Activated naive CD8-positive, alpha-beta T cell treated with anti-CD3 and anti-CD28 coated beads, Interleukin-2, amount 10 ng/mL, durations not matched to agents 7 days and 5 days (primary cell): ENCODE data around the gene CFAP77. TPM values are rescaled to one million over a fixed set of nuclear protein-coding genes. Genes with fewer than 3 reads are reported as not detected.

Source experiments
- ATAC-seq: fragments of 150-1000 bp; cut with Tn5 transposase; one replicate; pipeline ENCODE4 v1.10.0; 2021; ENCODE audit warnings: low read depth, moderate library complexity
- POLR2A ChIA-PET: fragments of 350-600 bp; sonication (Branson Sonifier 250); formaldehyde crosslinking; loops from one replicate; lab custom pipeline; 2021; ENCODE audit warnings: antibody characterized with exemption; lab: Charles Lee
- DNase-seq: peaks from one replicate; pipeline ENCODE4 v3.0.0; 2021
- H3K27ac Mint-ChIP-seq: one replicate; pipeline ENCODE4 v1.8.0; 2022; ENCODE audit warnings: mild to moderate bottlenecking, mixed read lengths
- H3K27me3 Mint-ChIP-seq: one replicate; pipeline ENCODE4 v1.8.0; 2022; ENCODE audit warnings: mild to moderate bottlenecking, moderate library complexity, mixed read lengths
- H3K36me3 Mint-ChIP-seq: one replicate; pipeline ENCODE4 v1.8.0; 2021; ENCODE audit warnings: mild to moderate bottlenecking, mixed read lengths
- H3K4me1 Mint-ChIP-seq: one replicate; pipeline ENCODE4 v1.8.0; 2021; ENCODE audit warnings: mixed read lengths
- H3K4me3 Mint-ChIP-seq: one replicate; pipeline ENCODE4 v1.8.0; 2022; ENCODE audit warnings: mild to moderate bottlenecking, moderate library complexity, mixed read lengths
- H3K9me3 Mint-ChIP-seq: one replicate; pipeline ENCODE4 v1.8.0; 2021; ENCODE audit warnings: mixed read lengths
- total RNA-seq, 2 experiments: library from RNA; stranded (reverse); gene quantifications; one replicate each; pipeline ENCODE4 v1.2.3, GENCODE V29; 2021

Gene CFAP77
- total RNA-seq, 2 experiments from 2014 or later = not detected

- peaks cover 5% of the 10 kb centered on the region for H3K4me1 Mint-ChIP-seq
- peak overlapping the region; percentile 18 for H3K4me3 Mint-ChIP-seq
- H3K36me3 Mint-ChIP-seq = peaks cover 4% of the 10 kb centered on the region
- H3K9me3 Mint-ChIP-seq = no peaks in the 10 kb centered on the region
- ATAC-seq = no peak
- POLR2A ChIA-PET = interaction anchor here (0.7 kb wide), 1 partner anchor 50 kb away, joined by 3 read pairs; no protein-coding TSS in a partner anchor
- no peak overlapping the region for H3K27ac Mint-ChIP-seq
- no peak for DNase-seq
- H3K27me3 Mint-ChIP-seq = peaks cover 21% of the 10 kb centered on the region
These were observed 115.5 kb downstream of the CFAP77 start for GRCh38 chr9:132525308-132526023.

GRCh38 chr9:132531195-132531594 lies 121.2 kb downstream of the CFAP77 start:
- peaks cover 4% of the 10 kb centered on the region for H3K4me1 Mint-ChIP-seq
- POLR2A ChIA-PET = no interaction called here
- DNase-seq (no peak), ATAC-seq (no peak)
- peaks cover 15% of the 10 kb centered on the region for H3K27me3 Mint-ChIP-seq
- H3K36me3 Mint-ChIP-seq = no peaks in the 10 kb centered on the region
- H3K27ac Mint-ChIP-seq = no peak overlapping the region
- H3K4me3 Mint-ChIP-seq = no peak overlapping the region
- H3K9me3 Mint-ChIP-seq = peaks cover 3% of the 10 kb centered on the region

GRCh38 chr9:132531710-132532570 lies 121.9 kb downstream of the CFAP77 start:
- H3K27ac Mint-ChIP-seq = no peak overlapping the region
- POLR2A ChIA-PET = no interaction called here
- DNase-seq = no peak
- H3K4me3 Mint-ChIP-seq = no peak overlapping the region
- H3K9me3 Mint-ChIP-seq = peaks cover 3% of the 10 kb centered on the region
- H3K36me3 Mint-ChIP-seq = no peaks in the 10 kb centered on the region
- peaks cover 13% of the 10 kb centered on the region for H3K27me3 Mint-ChIP-seq
- no peak for ATAC-seq
- peaks cover 4% of the 10 kb centered on the region for H3K4me1 Mint-ChIP-seq

- POLR2A ChIA-PET = no interaction called here
- Mint-ChIP-seq H3K27ac (no peak overlapping the region), H3K4me1 (peaks cover 4% of the 10 kb centered on the region), H3K4me3 (no peak overlapping the region), H3K9me3 (peaks cover 3% of the 10 kb centered on the region), H3K36me3 (no peaks in the 10 kb centered on the region), H3K27me3 (peaks cover 13% of the 10 kb centered on the region)
- DNase-seq = no peak
- no peak for ATAC-seq
These were observed 124.8 kb downstream of the CFAP77 start for GRCh38 chr9:132534832-132535231.

- Mint-ChIP-seq H3K9me3 (peaks cover 3% of the 10 kb centered on the region), H3K4me3 (no peak overlapping the region), H3K36me3 (no peaks in the 10 kb centered on the region), H3K4me1 (peaks cover 4% of the 10 kb centered on the region), H3K27me3 (peaks cover 7% of the 10 kb centered on the region), H3K27ac (no peak overlapping the region)
- ATAC-seq (peak; percentile 71), DNase-seq (no peak)
- POLR2A ChIA-PET = no interaction called here
These were observed 126.1 kb downstream of the CFAP77 start for GRCh38 chr9:132536124-132536523.

GRCh38 chr9:132537352-132537751 lies 127.3 kb downstream of the CFAP77 start:
- H3K4me3 Mint-ChIP-seq = no peak overlapping the region

GRCh38 chr9:132538071-132538470 lies 128.1 kb downstream of the CFAP77 start:
- H3K4me3 Mint-ChIP-seq = no peak overlapping the region
- DNase-seq = no peak
- no peak for ATAC-seq
- peaks cover 3% of the 10 kb centered on the region for H3K27me3 Mint-ChIP-seq
- peaks cover 4% of the 10 kb centered on the region for H3K4me1 Mint-ChIP-seq
- H3K27ac Mint-ChIP-seq = no peak overlapping the region
- peaks cover 3% of the 10 kb centered on the region for H3K9me3 Mint-ChIP-seq
- H3K36me3 Mint-ChIP-seq = no peaks in the 10 kb centered on the region
- POLR2A ChIA-PET = no interaction called here

More at GRCh38 chr9:132537352-132537751, 127.3 kb downstream of the CFAP77 start:
- peaks cover 3% of the 10 kb centered on the region for H3K9me3 Mint-ChIP-seq
- H3K27me3 Mint-ChIP-seq = peaks cover 3% of the 10 kb centered on the region
- no peak for DNase-seq
- ATAC-seq = no peak
- no peaks in the 10 kb centered on the region for H3K36me3 Mint-ChIP-seq
- H3K4me1 Mint-ChIP-seq = peaks cover 4% of the 10 kb centered on the region
- POLR2A ChIA-PET = no interaction called here
- H3K27ac Mint-ChIP-seq = no peak overlapping the region

- DNase-seq = no peak
- peaks cover 4% of the 10 kb centered on the region for H3K27me3 Mint-ChIP-seq
- H3K9me3 Mint-ChIP-seq = peaks cover 3% of the 10 kb centered on the region
- no peaks in the 10 kb centered on the region for H3K36me3 Mint-ChIP-seq
- H3K4me3 Mint-ChIP-seq = no peak overlapping the region
- H3K27ac Mint-ChIP-seq = no peak overlapping the region
- no peak for ATAC-seq
- POLR2A ChIA-PET = no interaction called here
- peaks cover 4% of the 10 kb centered on the region for H3K4me1 Mint-ChIP-seq
These were observed 129.1 kb downstream of the CFAP77 start for GRCh38 chr9:132539096-132539495.

- Mint-ChIP-seq H3K36me3 (no peaks in the 10 kb centered on the region), H3K4me3 (no peak overlapping the region), H3K27me3 (peaks cover 15% of the 10 kb centered on the region), H3K4me1 (peaks cover 3% of the 10 kb centered on the region), H3K9me3 (no peaks in the 10 kb centered on the region), H3K27ac (no peak overlapping the region)
- DNase-seq = no peak
- no peak for ATAC-seq
- POLR2A ChIA-PET = no interaction called here
These were observed 131.0 kb downstream of the CFAP77 start for GRCh38 chr9:132541051-132541450.

GRCh38 chr9:132541870-132542830 lies 132.1 kb downstream of the CFAP77 start:
- H3K9me3 Mint-ChIP-seq = no peaks in the 10 kb centered on the region
- peaks cover 20% of the 10 kb centered on the region for H3K27me3 Mint-ChIP-seq
- POLR2A ChIA-PET = no interaction called here
- no peak for DNase-seq
- no peaks in the 10 kb centered on the region for H3K36me3 Mint-ChIP-seq
- ATAC-seq = no peak
- H3K4me1 Mint-ChIP-seq = peaks cover 5% of the 10 kb centered on the region
- H3K4me3 Mint-ChIP-seq = no peak overlapping the region
- no peak overlapping the region for H3K27ac Mint-ChIP-seq

GRCh38 chr9:132543251-132543650 lies 133.2 kb downstream of the CFAP77 start:
- Mint-ChIP-seq H3K4me3 (no peak overlapping the region), H3K4me1 (peaks cover 5% of the 10 kb centered on the region), H3K36me3 (no peaks in the 10 kb centered on the region), H3K27ac (no peak overlapping the region), H3K9me3 (no peaks in the 10 kb centered on the region), H3K27me3 (peaks cover 27% of the 10 kb centered on the region)
- DNase-seq (no peak), ATAC-seq (no peak)
- POLR2A ChIA-PET = no interaction called here

- no peak for ATAC-seq
- Mint-ChIP-seq H3K36me3 (no peaks in the 10 kb centered on the region), H3K27ac (no peak overlapping the region), H3K4me1 (peaks cover 5% of the 10 kb centered on the region), H3K4me3 (no peak overlapping the region), H3K27me3 (peaks cover 27% of the 10 kb centered on the region), H3K9me3 (no peaks in the 10 kb centered on the region)
- DNase-seq = no peak
- POLR2A ChIA-PET = interaction anchor here (0.7 kb wide), 1 partner anchor 89 kb away, joined by 5 read pairs; no protein-coding TSS in a partner anchor
These were observed 133.9 kb downstream of the CFAP77 start for GRCh38 chr9:132543960-132544359.

- Mint-ChIP-seq H3K36me3 (no peaks in the 10 kb centered on the region), H3K4me3 (no peak overlapping the region), H3K27me3 (peaks cover 24% of the 10 kb centered on the region), H3K27ac (no peak overlapping the region), H3K4me1 (peaks cover 5% of the 10 kb centered on the region), H3K9me3 (no peaks in the 10 kb centered on the region)
- DNase-seq (no peak), ATAC-seq (no peak)
- POLR2A ChIA-PET = no interaction called here
These were observed 135.6 kb downstream of the CFAP77 start for GRCh38 chr9:132545578-132545977.
